ENCODE measurements around the gene SCN2B. TPM values are rescaled to one million over a fixed set of nuclear protein-coding genes. Genes with fewer than 3 reads are reported as not detected.

The SCN2B gene
- polyA plus RNA-seq, 1 of the 3 experiments (the other 2 are of a cell fraction): 0.05 TPM

- TF ChIP-seq, protein P1, sequence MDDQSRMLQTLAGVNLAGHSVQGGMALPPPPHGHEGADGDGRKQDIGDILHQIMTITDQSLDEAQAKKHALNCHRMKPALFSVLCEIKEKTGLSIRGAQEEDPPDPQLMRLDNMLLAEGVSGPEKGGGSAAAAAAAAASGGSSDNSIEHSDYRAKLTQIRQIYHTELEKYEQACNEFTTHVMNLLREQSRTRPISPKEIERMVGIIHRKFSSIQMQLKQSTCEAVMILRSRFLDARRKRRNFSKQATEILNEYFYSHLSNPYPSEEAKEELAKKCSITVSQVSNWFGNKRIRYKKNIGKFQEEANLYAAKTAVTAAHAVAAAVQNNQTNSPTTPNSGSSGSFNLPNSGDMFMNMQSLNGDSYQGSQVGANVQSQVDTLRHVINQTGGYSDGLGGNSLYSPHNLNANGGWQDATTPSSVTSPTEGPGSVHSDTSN (IDR thresholded peaks at IDR 0.05): no peak
- TF ChIP-seq, protein P2, sequence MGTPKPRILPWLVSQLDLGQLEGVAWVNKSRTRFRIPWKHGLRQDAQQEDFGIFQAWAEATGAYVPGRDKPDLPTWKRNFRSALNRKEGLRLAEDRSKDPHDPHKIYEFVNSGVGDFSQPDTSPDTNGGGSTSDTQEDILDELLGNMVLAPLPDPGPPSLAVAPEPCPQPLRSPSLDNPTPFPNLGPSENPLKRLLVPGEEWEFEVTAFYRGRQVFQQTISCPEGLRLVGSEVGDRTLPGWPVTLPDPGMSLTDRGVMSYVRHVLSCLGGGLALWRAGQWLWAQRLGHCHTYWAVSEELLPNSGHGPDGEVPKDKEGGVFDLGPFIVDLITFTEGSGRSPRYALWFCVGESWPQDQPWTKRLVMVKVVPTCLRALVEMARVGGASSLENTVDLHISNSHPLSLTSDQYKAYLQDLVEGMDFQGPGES (IDR thresholded peaks at IDR 0.05; ENCODE audit: low read depth, low read length): no peak
- no peak for TF ChIP-seq RXRA (IDR thresholded peaks at IDR 0.05; ENCODE audit: borderline replicate concordance, low read depth)
- no peak for TF ChIP-seq CTCF (IDR thresholded peaks at IDR 0.05)
Measured at GRCh38 chr11:118135796-118136165, 40.7 kb downstream of the SCN2B start (continued).

DNA sequence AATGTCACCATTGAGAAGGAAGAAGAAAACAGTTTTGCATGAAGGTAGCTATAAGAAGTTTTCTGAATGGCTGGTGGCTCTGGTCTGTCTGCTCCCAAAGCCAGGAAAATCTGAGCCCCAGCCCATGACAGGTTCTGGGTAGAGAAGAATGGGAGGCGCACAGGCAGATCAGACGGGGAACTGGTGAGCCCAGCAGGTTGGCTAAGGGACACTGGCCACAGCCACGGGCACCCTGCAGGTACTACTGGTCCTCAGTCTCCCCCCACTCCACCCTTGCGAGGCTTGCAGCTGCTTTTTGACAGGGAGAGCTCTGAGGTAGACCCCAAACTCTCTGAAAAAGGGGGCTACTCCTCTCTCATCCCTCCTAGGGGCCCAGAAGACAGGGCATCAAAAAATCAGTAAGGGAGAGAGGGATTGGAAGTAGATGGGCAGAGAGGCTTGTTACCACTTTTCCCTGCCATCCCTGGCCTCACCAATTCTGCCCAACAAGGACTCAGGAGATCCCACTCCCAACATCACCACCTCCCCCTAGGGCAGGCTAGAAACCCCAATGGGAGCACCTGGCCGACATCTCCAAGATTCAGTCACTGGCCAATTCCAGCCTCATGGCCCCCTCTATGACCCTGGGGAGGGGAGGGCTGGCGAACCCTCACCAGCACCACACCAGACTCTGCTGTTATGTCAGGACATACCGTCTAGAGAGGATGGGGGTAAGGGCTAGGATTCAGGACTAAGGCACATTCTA, 41.2 kb downstream of the SCN2B start:
- POLR2A ChIA-PET: no interaction called here
- Histone ChIP-seq H3K27me3 (ENCODE audit: insufficient read depth) (peaks cover 40% of the 10 kb centered on the region), H3K36me3 (replicated peaks in 1 of 2; ENCODE audit: control insufficient read depth in 1 of 2, insufficient read depth in 2 of 2, low read length in 1 of 2) (no peaks in the 10 kb centered on the region), H4K20me1 (ENCODE audit: insufficient read depth) (no peaks in the 10 kb centered on the region), H3F3A (replicated peaks; ENCODE audit: insufficient read depth) (no peaks in the 10 kb centered on the region), H3K4me2 (no peak overlapping the region), H3K4me3 (ENCODE audit: low read depth in 2 of 2, low read length in 1 of 2) (no peak overlapping the region), H2AFZ (ENCODE audit: low read depth) (no peak overlapping the region), H3K79me2 (ENCODE audit: insufficient read depth) (no peaks in the 10 kb centered on the region), H3K9ac (no peak overlapping the region), H3K27ac (ENCODE audit: low read depth in 2 of 2, low read length in 1 of 2) (no peak overlapping the region), H3K9me2 (no peaks in the 10 kb centered on the region), H3K9me3 (no peaks in the 10 kb centered on the region), H3K4me1 (ENCODE audit: control insufficient read depth in 1 of 2, insufficient read depth in 2 of 2, low read depth in 1 of 2, low read length in 1 of 2) (no peaks in the 10 kb centered on the region)
- WGBS (ENCODE audit: low lambda C conversion rate): 17% methylated on average over 5 of the region's 7 CpGs
- no peak for DNase-seq
- CTCF ChIA-PET: interaction anchor here (0.6 to 4.2 kb wide), 5 partner anchors 8 to 63 kb away, joined by 3 to 14 read pairs (median 5); no protein-coding TSS in a partner anchor
- TF ChIP-seq RXRA (IDR thresholded peaks at IDR 0.05; ENCODE audit: borderline replicate concordance, low read depth) (no peak), RAD21 (IDR thresholded peaks at IDR 0.05; ENCODE audit: low read length) (no peak), RFX5 (IDR thresholded peaks at IDR 0.05; ENCODE audit: low read length) (no peak), GATA2 (CRISPR knock-in tag; IDR thresholded peaks at IDR 0.05) (no peak), YY1 (IDR thresholded peaks at IDR 0.05; ENCODE audit: low read depth) (no peak)

DNA sequence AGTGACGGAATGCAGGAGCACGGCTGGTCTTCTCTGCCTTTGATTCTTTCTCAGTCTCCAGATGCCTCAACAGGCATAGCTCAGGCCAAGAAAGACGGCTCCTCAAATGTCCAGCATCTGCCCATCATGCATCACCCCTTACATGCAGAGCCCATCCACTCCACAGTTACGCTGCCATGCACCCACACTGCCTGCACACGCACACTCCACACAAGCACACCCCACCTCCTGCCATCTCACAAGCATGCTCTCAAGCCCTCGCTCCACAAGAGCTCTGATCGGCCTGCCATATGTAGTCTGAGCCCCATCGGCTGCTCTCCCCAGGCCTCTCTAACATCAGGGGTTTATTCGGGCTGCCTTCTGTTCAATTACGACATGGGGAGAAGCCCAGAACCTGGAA, 42.6 kb downstream of the SCN2B start:
- Histone ChIP-seq H3K79me2 (ENCODE audit: insufficient read depth) (no peaks in the 10 kb centered on the region), H3K4me3 (ENCODE audit: low read depth in 2 of 2, low read length in 1 of 2) (no peak overlapping the region), H3K4me2 (no peak overlapping the region), H3K36me3 (replicated peaks in 1 of 2; ENCODE audit: control insufficient read depth in 1 of 2, insufficient read depth in 2 of 2, low read length in 1 of 2) (no peaks in the 10 kb centered on the region), H3F3A (replicated peaks; ENCODE audit: insufficient read depth) (no peaks in the 10 kb centered on the region), H3K9ac (no peak overlapping the region), H3K27ac (ENCODE audit: low read depth in 2 of 2, low read length in 1 of 2) (no peak overlapping the region), H2AFZ (ENCODE audit: low read depth) (no peak overlapping the region), H3K9me3 (no peaks in the 10 kb centered on the region), H4K20me1 (ENCODE audit: insufficient read depth) (no peaks in the 10 kb centered on the region), H3K9me2 (no peaks in the 10 kb centered on the region), H3K4me1 (ENCODE audit: control insufficient read depth in 1 of 2, insufficient read depth in 2 of 2, low read depth in 1 of 2, low read length in 1 of 2) (no peaks in the 10 kb centered on the region), H3K27me3 (ENCODE audit: insufficient read depth) (peaks cover 36% of the 10 kb centered on the region)
- ChIA-PET POLR2A (no interaction called here), CTCF (interaction anchor here (0.6 to 4.2 kb wide), 6 partner anchors 9 to 220 kb away, joined by 3 to 14 read pairs (median 6); no protein-coding TSS in a partner anchor)
- WGBS (ENCODE audit: low lambda C conversion rate): 54% methylated on average over 10 of the region's 10 CpGs
- DNase-seq: no peak
- TF ChIP-seq GATA2 (CRISPR knock-in tag; IDR thresholded peaks at IDR 0.05): no peak
- TF ChIP-seq ELF1 (IDR thresholded peaks at IDR 0.05): no peak
- TF ChIP-seq NFIC (IDR thresholded peaks at IDR 0.05; ENCODE audit: borderline replicate concordance): no peak
- no peak for TF ChIP-seq FOSL2 (IDR thresholded peaks at IDR 0.05; ENCODE audit: borderline replicate concordance, low read depth)

All from SK-N-SH (cell line).